Thyroid gland (tissue), 4 donors: ENCODE measurements around the gene AGBL4. TPM values are rescaled to one million over a fixed set of nuclear protein-coding genes. Genes with fewer than 3 reads are reported as not detected.

Experiments
- DNase-seq, 2 donors: peaks; one replicate each; pipeline ENCODE4 v3.0.0-alpha.2; 2019
- H3K27ac ChIP-seq, 3 donors: fragments of 200-600 bp; sonication (generic); 1 replicate in 2 of 3; 2 replicates in 1 of 3; pipeline ENCODE4 v1.5.1; 2016 to 2019; ENCODE audit warnings: mild to moderate bottlenecking in 1 of 3, moderate library complexity in 1 of 3
- H3K27me3 ChIP-seq: fragments of 200-600 bp; sonication (generic); one replicate; pipeline ENCODE4 v1.5.1; 2019
- H3K36me3 ChIP-seq, 2 donors: fragments of 200-600 bp; sonication (generic); one replicate each; pipeline ENCODE4 v1.5.1; 2016 to 2019
- H3K4me1 ChIP-seq, 2 donors: fragments of 200-600 bp; sonication (generic); one replicate each; pipeline ENCODE4 v1.5.1; 2017 to 2019
- H3K4me3 ChIP-seq, 3 donors: fragments of 200-600 bp; sonication (generic); replicated peaks in 1 of 3; 1 replicate in 2 of 3; 2 replicates in 1 of 3; pipeline ENCODE4 v1.5.1; 2016; ENCODE audit warnings: mild to moderate bottlenecking in 1 of 3
- H3K9me3 ChIP-seq: fragments of 200-600 bp; sonication (generic); one replicate; pipeline ENCODE4 v1.5.1; 2017
- CTCF ChIP-seq, 6 experiments: fragments of 200-600 bp in 3 of 6; fragments of 450-650 bp in 3 of 6; sonication (generic) in 3 of 6; IDR thresholded peaks; one replicate each; pipeline ENCODE4 v1.5.1; 2016 to 2019; ENCODE audit warnings: antibody characterized with exemption in 6 of 6, mild to moderate bottlenecking in 2 of 6, inconsistent platforms in 1 of 6, moderate library complexity in 1 of 6
- POLR2A ChIP-seq, 2 donors: fragments of 450-650 bp; IDR thresholded peaks; one replicate each; pipeline ENCODE4 v1.6.1; 2017; ENCODE audit warnings: antibody characterized with exemption in 2 of 2, mild to moderate bottlenecking in 2 of 2, moderate library complexity in 1 of 2
- WGBS, 2 donors: methylation state at CpG; one replicate each; pipeline ENCODE4 v1.1.5; 2017; 5-methylcytosine and 5-hydroxymethylcytosine counted together
- intact Hi-C: fragments of 100-400 bp; cut with DNase I; formaldehyde crosslinking; loops from one replicate; pipeline ENCODE4 v1.15.1; 2023
- total RNA-seq, 4 donors: library from RNA; depleted of rRNA; stranded (reverse); fragments of >200 nt; gene quantifications; one replicate each; pipeline ENCODE4 v1.2.3, GENCODE V29; 2016

The AGBL4 gene
- total RNA-seq, 4 donors from 2014 or later, result 2.1 to 6.0 (median 4.8) TPM

GRCh38 chr1:48691429-48692001, 1332.2 kb downstream of the AGBL4 start:
- TF ChIP-seq POLR2A (IDR thresholded peaks at IDR 0.05), result no peak
- TF ChIP-seq CTCF (IDR thresholded peaks at IDR 0.05), result no peak
- no peak for DNase-seq
- H3K9me3 ChIP-seq, result no peaks in the 10 kb centered on the region
- no peaks in the 10 kb centered on the region for H3K27me3 ChIP-seq
- intact Hi-C loops, result no loop called here
- H3K4me1 ChIP-seq, result peaks cover 0 to 3% of the 10 kb centered on the region in 2 donors
- 84 to 89% methylated on average over 5 of the region's 5 CpGs for WGBS, 2 donors
- H3K27ac ChIP-seq, result no peak overlapping the region
- H3K36me3 ChIP-seq, result no peaks in the 10 kb centered on the region
- H3K4me3 ChIP-seq, result no peak overlapping the region

- intact Hi-C loops, result no loop called here
- TF ChIP-seq POLR2A (IDR thresholded peaks at IDR 0.05) (no peak), CTCF (IDR thresholded peaks at IDR 0.05) (no peak)
- Histone ChIP-seq H3K36me3 (no peaks in the 10 kb centered on the region), H3K27ac (no peak overlapping the region), H3K4me3 (no peak overlapping the region), H3K9me3 (no peaks in the 10 kb centered on the region), H3K27me3 (no peaks in the 10 kb centered on the region), H3K4me1 (peaks cover 0 to 3% of the 10 kb centered on the region in 2 donors)
- WGBS, 2 donors, result 60 to 69% methylated on average over 3 of the region's 3 CpGs
- DNase-seq, result no peak
These were observed 1335.5 kb downstream of the AGBL4 start for GRCh38 chr1:48688102-48688760.

- Histone ChIP-seq H3K4me3 (no peak overlapping the region), H3K36me3 (no peaks in the 10 kb centered on the region), H3K27ac (no peak overlapping the region), H3K4me1 (peaks cover 0 to 3% of the 10 kb centered on the region in 2 donors), H3K27me3 (no peaks in the 10 kb centered on the region), H3K9me3 (no peaks in the 10 kb centered on the region)
- DNase-seq, result peak; percentile 60 to 62
- WGBS, 2 donors, result 41 to 59% methylated on average over 11 to 13 of the region's 13 CpGs
- intact Hi-C loops, result no loop called here
- TF ChIP-seq CTCF (IDR thresholded peaks at IDR 0.05) (no peak), POLR2A (IDR thresholded peaks at IDR 0.05) (no peak)
These were observed 1336.3 kb downstream of the AGBL4 start for GRCh38 chr1:48687282-48688045.

GRCh38 chr1:48686159-48686558, 1337.6 kb downstream of the AGBL4 start:
- peaks cover 0 to 3% of the 10 kb centered on the region in 2 donors for H3K4me1 ChIP-seq
- no peak overlapping the region for H3K4me3 ChIP-seq
- no peaks in the 10 kb centered on the region for H3K27me3 ChIP-seq
- intact Hi-C loops, result no loop called here
- no peak overlapping the region for H3K27ac ChIP-seq
- TF ChIP-seq CTCF (IDR thresholded peaks at IDR 0.05) (no peak), POLR2A (IDR thresholded peaks at IDR 0.05) (no peak)
- 92 to 94% methylated on average over 5 of the region's 5 CpGs for WGBS, 2 donors
- no peak for DNase-seq
- H3K36me3 ChIP-seq, result no peaks in the 10 kb centered on the region
- H3K9me3 ChIP-seq, result no peaks in the 10 kb centered on the region

GRCh38 chr1:48684381-48684780, 1339.4 kb downstream of the AGBL4 start:
- TF ChIP-seq CTCF (IDR thresholded peaks at IDR 0.05) (no peak), POLR2A (IDR thresholded peaks at IDR 0.05) (no peak)
- Histone ChIP-seq H3K4me1 (peaks cover 0 to 3% of the 10 kb centered on the region in 2 donors), H3K27ac (no peak overlapping the region), H3K9me3 (no peaks in the 10 kb centered on the region), H3K36me3 (no peaks in the 10 kb centered on the region), H3K4me3 (no peak overlapping the region), H3K27me3 (no peaks in the 10 kb centered on the region)
- 68 to 83% methylated on average over 4 of the region's 4 CpGs for WGBS, 2 donors
- intact Hi-C loops, result no loop called here
- DNase-seq, result no peak
